ENCODE data around the gene RFFL.

RFFL gene

GRCh38 chr17:34991606-34992005 is 71.9 kb downstream of the RFFL start:
- TF ChIP-seq KLF8 (tag by site-specific recombination; IDR thresholded peaks at IDR 0.05): no peak
- TF ChIP-seq ZNF549 (tag by site-specific recombination; IDR thresholded peaks at IDR 0.05): no peak
- Histone ChIP-seq H3K36me3 (ENCODE audit: control insufficient read depth in 2 of 2, insufficient read depth in 1 of 2, low read length in 2 of 2) (peaks cover 63 to 87% of the 10 kb centered on the region in 2 experiments), H3K9me3 (ENCODE audit: control insufficient read depth, insufficient read depth, low read depth, low read length) (no peaks in the 10 kb centered on the region), H3K27ac (ENCODE audit: extremely low read depth, low read depth, low read length) (no peak overlapping the region), H3K4me1 (ENCODE audit: control insufficient read depth, insufficient read depth, low read length) (peaks cover 4% of the 10 kb centered on the region; the same call in 1 of the 2 replicates), H3K4me3 (ENCODE audit: low read depth, low read length) (no peak overlapping the region)
- CTCF ChIA-PET: interaction anchor here (0.6 to 1.6 kb wide), 2 partner anchors 36 to 128 kb away, joined by 5 to 9 read pairs; partner anchors contain the start of gene RAD51D
- POLR2A ChIA-PET: interaction anchor here (1.7 kb wide), 1 partner anchor 102 kb away, joined by 4 read pairs; no protein-coding TSS in a partner anchor

GRCh38 chr17:34990921-34991365 is 72.6 kb downstream of the RFFL start:
- Histone ChIP-seq H3K9me3 (ENCODE audit: control insufficient read depth, insufficient read depth, low read depth, low read length) (no peaks in the 10 kb centered on the region), H3K27ac (ENCODE audit: extremely low read depth, low read depth, low read length) (no peak overlapping the region), H3K4me1 (ENCODE audit: control insufficient read depth, insufficient read depth, low read length) (peaks cover 4% of the 10 kb centered on the region; the same call in 1 of the 2 replicates), H3K4me3 (ENCODE audit: low read depth, low read length) (no peak overlapping the region), H3K36me3 (ENCODE audit: control insufficient read depth in 2 of 2, insufficient read depth in 1 of 2, low read length in 2 of 2) (peaks cover 62 to 87% of the 10 kb centered on the region in 2 experiments)
- POLR2A ChIA-PET: interaction anchor here (1.4 to 1.7 kb wide), 2 partner anchors 11 to 103 kb away, joined by 4 to 5 read pairs; no protein-coding TSS in a partner anchor
- CTCF ChIA-PET: interaction anchor here (0.9 to 1.6 kb wide), 2 partner anchors 9 to 129 kb away, joined by 4 to 9 read pairs; partner anchors contain the start of gene RAD51D
- TF ChIP-seq ATF2 (tag by site-specific recombination; IDR thresholded peaks at IDR 0.05; ENCODE audit: low read depth): no peak
- TF ChIP-seq PATZ1 (tag by site-specific recombination; IDR thresholded peaks at IDR 0.05): no peak
- no peak for TF ChIP-seq ZNF830 (tag by site-specific recombination; IDR thresholded peaks at IDR 0.05; ENCODE audit: low read depth)
- no peak for TF ChIP-seq PRDM10 (tag by site-specific recombination; IDR thresholded peaks at IDR 0.05)
- TF ChIP-seq ZSCAN18 (tag by site-specific recombination; IDR thresholded peaks at IDR 0.05): no peak
- TF ChIP-seq ZNF629 (tag by site-specific recombination; IDR thresholded peaks at IDR 0.05): no peak
- no peak for TF ChIP-seq ZSCAN23 (tag by site-specific recombination; IDR thresholded peaks at IDR 0.05)
- no peak for TF ChIP-seq CTCF (tag by site-specific recombination; IDR thresholded peaks at IDR 0.05)
- TF ChIP-seq ZNF354C (tag by site-specific recombination; IDR thresholded peaks at IDR 0.05; ENCODE audit: borderline replicate concordance, low read depth): no peak
